T-helper 9 cell (primary cell): ENCODE results near the gene C6.

Source experiments
- DNase-seq: peaks from one replicate; pipeline ENCODE4 v3.0.0-alpha.2; 2020

The C6 gene

DNA sequence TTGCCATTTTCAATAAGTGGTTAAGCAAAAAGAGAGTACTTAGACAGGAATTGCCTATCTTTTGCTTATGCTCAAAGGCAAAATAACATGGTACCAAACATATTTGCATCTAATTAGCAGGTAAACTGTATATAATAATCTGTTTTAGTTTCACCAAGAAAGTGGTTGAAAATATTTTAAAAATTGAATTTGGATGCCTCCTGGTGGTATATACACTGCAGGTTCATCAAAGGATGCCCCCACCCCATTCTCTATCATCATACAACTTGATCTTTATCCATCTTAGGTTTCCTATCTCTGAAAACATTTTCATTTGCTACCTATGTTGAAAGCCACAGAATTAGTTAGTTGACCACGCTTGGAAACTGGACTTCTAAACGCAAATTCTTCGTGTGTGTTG is 95.2 kb downstream of the C6 start:
- no peak for DNase-seq

DNA sequence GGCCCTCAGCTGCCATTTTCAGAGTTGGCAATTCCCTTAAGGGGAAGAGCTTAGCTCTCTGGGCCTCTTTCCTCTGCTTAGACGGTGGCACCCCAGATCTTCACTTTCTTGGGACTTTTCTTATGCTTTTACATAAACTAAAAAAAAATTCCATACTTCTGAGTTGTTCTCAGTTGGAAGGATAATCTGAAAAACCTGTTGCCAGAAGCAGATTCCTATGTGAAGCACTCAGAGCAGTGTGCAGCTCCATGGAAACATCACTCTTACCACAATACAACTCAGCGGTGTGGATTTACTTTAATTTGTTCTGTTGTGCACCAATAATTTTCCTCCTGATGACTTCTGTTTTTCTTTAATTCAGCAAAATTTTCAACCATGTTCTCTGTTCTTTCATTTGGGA is 98.1 kb downstream of the C6 start:
- no peak for DNase-seq

DNA sequence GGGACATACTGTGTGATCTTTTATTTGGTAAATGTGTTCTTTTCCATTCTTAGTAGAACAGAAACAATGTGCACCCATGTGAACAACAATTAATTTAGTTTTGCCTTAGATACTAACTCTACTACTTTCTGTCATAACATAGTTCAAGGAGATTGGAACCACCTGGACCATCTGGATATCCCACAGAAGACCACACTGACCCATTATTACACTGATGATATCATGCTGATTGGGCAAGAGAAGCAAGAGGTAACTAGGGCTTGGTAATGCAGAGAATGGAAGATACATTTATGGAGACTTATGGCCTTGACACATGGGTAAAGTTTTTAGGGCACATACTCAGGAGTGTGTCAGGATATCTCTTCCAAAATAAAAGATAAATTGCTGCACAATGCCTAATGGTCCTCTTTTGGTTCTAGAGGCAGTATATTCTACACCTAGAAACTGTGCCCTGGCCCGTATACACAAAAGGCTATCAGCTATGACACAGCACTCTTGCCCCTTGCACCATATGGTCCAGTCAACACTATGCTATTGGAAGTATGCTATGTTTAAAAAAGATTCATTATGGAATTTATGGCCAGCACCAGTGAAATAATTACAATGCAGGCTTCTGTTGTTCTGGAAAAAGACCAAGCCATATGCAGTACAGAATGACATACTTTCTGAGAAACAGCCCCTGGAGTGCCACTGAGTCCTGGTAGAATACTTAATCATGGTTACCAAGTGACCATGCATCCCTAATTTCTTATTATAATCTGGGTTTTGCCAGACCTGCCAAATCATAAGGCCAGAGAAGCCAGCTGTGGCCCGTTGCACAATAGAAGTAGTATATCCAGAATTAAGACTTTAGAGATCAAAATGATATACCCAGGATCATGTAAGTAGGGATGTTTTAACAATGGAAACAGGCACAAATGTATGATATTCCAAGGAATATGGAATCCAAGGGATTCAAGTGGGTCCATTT is 100.6 kb downstream of the C6 start:
- DNase-seq: no peak

DNA sequence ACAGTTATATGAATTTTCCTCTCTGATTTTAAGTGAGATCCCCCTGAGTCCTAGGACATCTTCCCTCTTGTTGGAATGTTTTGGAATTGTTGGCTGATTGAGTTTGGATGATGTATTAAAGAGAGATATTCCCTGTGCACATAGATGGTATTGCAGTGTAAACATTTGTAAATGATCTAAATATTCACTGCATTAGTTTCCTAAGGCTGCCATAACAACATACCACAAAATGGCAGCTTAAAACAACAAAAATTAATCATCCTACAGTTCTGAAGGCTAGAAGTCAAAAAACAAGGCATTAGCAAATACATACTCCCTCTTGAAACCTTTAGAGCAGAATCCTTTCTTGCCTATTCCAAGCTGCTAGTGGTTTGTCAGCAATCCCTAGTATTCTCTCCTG is 104.1 kb downstream of the C6 start:
- DNase-seq: no peak

DNA sequence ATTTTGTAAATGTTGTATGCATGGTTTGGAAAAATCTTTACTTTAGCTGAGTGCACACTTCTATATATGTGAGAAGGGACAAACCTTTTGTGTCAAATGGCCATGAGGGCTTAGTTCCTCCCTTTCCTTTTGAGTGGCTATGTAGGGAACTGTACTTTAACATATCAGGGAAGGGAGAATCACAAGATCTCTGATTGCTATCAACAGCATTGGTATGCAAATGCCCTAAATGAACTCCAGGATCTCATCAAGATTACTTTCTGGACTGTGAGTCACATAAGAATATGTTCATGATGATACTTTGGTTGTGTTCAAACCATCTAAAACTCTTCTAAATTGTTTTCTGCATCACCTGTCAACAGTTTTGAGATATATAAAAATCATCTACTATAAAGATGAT is 111.0 kb downstream of the C6 start:
- no peak for DNase-seq

DNA sequence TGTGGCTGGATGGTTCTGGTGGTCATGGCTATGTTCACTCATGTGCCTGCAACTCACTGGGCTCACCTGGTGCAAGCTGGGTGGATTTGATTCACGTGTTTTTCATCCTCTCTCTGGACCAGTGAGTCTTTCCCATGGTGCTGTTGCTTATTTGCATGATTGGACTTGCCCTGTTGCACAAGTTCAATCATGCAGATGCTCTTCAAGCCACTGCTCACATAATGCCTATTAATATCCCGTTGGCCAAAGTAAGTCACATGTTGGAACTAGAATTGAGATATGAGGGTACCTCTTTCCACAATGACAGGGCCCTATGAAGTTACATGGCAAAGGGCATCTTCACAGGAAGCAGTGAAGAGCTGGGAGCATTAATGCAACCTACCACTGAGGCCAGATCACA is 115.7 kb downstream of the C6 start:
- DNase-seq: no peak

DNA sequence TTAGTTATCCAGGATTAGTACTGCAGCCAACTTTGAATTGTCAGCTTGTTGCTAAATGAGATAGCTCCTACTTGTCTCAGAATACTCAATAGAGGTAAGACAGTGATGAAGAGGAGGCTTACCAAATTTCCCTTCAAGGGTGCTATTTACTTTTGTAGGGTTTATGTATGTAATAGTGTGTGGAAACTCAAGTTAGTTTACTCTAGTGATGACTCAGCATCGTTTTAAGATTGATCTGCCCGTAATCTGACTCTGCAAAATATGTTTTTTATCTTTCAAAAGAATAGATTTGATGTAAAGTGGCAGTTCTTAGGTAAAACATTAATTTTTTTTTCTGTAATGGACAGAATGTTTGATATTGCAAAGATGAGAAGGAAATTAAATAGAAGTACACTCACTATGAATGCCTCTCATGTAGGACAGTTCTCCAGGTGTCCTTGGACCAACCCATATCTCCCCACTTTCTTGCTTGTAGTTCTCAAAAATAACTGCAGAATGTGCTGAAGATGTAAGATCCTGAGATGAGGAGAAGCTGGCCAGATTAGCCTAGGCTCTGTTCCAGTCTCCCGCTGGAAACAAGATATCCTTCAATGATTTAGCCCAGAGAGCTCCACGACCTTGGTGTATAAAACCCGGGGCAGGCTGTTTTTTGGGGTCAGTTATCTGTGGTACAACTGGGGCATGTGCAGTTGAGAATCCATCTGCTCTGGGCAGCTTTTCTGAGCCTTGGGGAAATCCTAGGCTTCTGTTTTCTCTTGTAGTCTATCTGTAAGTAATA is 117.8 kb downstream of the C6 start:
- no peak for DNase-seq

DNA sequence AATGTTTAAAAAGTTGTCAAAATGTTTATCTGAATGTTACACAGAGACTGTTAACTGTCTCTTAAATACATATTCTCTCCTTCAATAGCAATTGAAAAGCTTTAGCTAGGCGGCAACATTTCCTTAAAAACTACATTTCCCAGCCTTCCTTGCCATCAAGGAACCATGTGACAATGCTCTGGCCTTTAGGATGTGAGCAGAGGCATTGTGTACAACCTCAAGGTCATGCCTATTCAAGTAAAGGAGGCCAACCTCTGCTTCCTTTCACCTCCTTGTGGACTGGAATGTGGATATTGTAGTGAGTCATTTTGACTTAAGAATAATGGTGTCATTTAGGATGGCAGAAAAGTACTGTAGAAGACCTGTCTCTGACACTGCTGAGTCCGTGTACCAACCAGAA is 118.5 kb downstream of the C6 start:
- no peak for DNase-seq

DNA sequence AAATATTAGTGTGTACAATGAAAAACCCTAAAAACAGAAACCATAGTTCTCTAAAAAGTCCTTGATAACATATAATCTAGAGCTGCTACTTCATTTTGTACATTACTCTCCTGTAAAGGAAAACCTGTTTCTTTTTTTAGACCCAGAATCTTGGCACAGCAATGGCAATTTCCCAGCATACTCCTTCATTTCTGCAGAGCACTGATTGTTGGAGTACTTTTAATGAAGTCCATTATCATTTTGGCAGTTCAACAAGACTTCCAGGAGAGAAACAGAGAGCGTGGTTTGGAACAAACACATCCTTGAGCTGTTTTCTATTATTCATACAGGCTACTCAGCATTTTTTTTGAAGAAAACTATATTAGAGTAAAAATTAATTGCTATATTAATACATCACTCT is 119.5 kb downstream of the C6 start:
- DNase-seq: no peak
